Subcutaneous adipose tissue (tissue), 4 donors: ENCODE results near the gene XRCC5. TPM values are rescaled to one million over a fixed set of nuclear protein-coding genes. Genes with fewer than 3 reads are reported as not detected.

Experiments
- total RNA-seq, 4 donors: library from RNA; depleted of rRNA; stranded (reverse); fragments of >200 nt; gene quantifications; one replicate each; pipeline ENCODE4 v1.1.0, GENCODE V29; 2016
- TF ChIP-seq, protein P1 (sequence below): fragments of 450-650 bp; IDR thresholded peaks from one replicate; pipeline ENCODE4 v1.5.1; 2016; ENCODE audit warnings: low read depth, mild to moderate bottlenecking, control low read depth, antibody characterized with exemption, moderate library complexity

The XRCC5 gene
- total RNA-seq, 4 donors from 2014 or later = 113 to 171 (median 132) TPM

DNA sequence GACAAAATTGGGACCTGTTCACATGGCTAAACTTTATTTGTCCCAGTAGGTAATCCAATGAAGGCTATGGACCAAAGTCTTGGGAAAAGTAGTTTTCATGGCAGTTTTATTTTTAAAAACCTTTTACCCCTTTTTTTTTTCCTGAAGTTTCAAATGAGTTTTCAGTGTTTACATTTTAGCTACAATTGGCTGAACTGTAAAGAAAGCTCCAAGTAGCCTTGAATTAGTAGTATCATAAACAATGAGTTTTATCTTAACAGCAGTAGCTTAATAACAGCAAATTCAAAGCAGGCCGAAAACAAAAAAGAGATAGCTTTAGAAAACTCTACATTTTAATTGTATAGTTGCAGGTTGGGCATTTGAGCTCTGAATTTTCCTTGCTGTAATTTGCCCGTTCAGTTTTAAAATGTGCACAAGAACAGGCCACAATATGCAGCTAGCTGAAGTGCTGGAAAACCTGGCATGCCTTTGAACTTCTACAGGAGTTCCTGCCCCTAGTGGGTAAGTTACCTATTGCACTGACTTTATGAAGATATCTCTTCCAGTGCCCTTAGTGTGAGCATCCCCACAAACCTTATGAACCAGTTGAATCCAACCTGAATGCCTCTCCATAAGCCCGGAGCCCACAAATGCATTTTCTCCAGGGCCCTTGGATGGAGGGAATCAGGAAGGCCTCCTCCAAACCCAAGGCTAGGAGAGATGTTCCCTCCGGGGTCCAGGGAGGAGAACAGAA is 106.7 kb downstream of the XRCC5 start:
- TF ChIP-seq, protein P1, sequence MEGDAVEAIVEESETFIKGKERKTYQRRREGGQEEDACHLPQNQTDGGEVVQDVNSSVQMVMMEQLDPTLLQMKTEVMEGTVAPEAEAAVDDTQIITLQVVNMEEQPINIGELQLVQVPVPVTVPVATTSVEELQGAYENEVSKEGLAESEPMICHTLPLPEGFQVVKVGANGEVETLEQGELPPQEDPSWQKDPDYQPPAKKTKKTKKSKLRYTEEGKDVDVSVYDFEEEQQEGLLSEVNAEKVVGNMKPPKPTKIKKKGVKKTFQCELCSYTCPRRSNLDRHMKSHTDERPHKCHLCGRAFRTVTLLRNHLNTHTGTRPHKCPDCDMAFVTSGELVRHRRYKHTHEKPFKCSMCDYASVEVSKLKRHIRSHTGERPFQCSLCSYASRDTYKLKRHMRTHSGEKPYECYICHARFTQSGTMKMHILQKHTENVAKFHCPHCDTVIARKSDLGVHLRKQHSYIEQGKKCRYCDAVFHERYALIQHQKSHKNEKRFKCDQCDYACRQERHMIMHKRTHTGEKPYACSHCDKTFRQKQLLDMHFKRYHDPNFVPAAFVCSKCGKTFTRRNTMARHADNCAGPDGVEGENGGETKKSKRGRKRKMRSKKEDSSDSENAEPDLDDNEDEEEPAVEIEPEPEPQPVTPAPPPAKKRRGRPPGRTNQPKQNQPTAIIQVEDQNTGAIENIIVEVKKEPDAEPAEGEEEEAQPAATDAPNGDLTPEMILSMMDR = no peak

DNA sequence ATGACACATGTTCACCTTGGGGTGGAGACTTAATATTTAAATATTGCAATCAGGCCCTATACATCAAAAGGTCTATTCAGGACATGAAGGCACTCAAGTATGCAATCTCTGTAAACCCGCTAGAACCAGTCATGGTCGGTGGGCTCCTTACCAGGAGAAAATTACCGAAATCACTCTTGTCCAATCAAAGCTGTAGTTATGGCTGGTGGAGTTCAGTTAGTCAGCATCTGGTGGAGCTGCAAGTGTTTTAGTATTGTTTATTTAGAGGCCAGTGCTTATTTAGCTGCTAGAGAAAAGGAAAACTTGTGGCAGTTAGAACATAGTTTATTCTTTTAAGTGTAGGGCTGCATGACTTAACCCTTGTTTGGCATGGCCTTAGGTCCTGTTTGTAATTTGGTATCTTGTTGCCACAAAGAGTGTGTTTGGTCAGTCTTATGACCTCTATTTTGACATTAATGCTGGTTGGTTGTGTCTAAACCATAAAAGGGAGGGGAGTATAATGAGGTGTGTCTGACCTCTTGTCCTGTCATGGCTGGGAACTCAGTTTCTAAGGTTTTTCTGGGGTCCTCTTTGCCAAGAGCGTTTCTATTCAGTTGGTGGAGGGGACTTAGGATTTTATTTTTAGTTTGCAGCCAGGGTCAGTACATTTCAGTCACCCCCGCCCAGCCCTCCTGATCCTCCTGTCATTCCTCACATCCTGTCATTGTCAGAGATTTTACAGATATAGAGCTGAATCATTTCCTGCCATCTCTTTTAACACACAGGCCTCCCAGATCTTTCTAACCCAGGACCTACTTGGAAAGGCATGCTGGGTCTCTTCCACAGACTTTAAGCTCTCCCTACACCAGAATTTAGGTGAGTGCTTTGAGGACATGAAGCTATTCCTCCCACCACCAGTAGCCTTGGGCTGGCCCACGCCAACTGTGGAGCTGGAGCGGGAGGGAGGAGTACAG is 108.1 kb downstream of the XRCC5 start:
- TF ChIP-seq, protein P1 = no peak

- TF ChIP-seq, protein P1 = no peak
Observed at GRCh38 chr2:216217904-216218260, 108.7 kb downstream of the XRCC5 start.

- TF ChIP-seq, protein P1 = no peak
Observed at GRCh38 chr2:216219861-216220260, 110.7 kb downstream of the XRCC5 start.

DNA sequence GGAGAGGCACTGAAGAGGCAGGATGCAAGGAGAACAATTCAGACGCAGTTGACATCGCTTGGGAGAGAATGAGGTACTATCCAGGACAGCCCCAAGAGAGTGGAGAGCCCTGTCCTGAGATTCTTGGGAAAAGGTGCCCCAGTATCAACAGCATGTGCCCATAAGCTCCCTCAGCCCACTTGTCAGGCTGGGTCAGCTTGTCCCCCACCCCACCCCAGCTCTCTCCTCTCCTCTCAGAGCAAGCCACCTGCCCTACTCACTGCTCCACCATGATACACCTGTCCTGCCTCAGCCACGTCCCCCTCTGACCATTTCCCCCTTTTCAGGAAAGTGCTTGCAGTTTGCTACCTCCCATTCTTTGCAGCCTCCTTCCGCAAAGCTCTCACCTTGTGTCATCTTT is 111.8 kb downstream of the XRCC5 start:
- TF ChIP-seq, protein P1 = no peak

GRCh38 chr2:216221811-216222210 is 112.7 kb downstream of the XRCC5 start:
- TF ChIP-seq, protein P1 = no peak
